A549 (cell line): ENCODE results near the gene NAT16.

Source experiments
- CBX2 ChIP-seq: fragments of 200-600 bp; sonication (generic); IDR thresholded peaks from 2 replicates; pipeline ENCODE4 v1.6.1; 2016; ENCODE audit warnings: low read depth, mild to moderate bottlenecking, borderline replicate concordance
- CTCF ChIP-seq: fragments of >200 bp; sonication (Bioruptor Twin); formaldehyde crosslinking; IDR thresholded peaks from 3 replicates; pipeline ENCODE4 v1.5.1; 2016
- EP300 ChIP-seq, 2 experiments: fragments of >200 bp; sonication (Bioruptor Twin); formaldehyde crosslinking; IDR thresholded peaks; 2 replicates in 1 of 2; 3 replicates in 1 of 2; pipeline ENCODE4 v1.6.1; 2016 to 2017
- ESRRA ChIP-seq: fragments of 150-350 bp; IDR thresholded peaks from 2 replicates; pipeline ENCODE4 v1.6.1; 2014; ENCODE audit warnings: mild to moderate bottlenecking, low read length, borderline replicate concordance
- HDAC2 ChIP-seq: fragments of 200-600 bp; sonication (generic); IDR thresholded peaks from 2 replicates; pipeline ENCODE4 v1.6.1; 2016
- HOXB13 ChIP-seq: fragments of 250-450 bp; sonication (Bioruptor Pico); IDR thresholded peaks from 2 replicates; pipeline ENCODE4 v1.5.0; 2020; ENCODE audit warnings: low read depth, mild to moderate bottlenecking, moderate library complexity
- MAFK ChIP-seq: fragments of 450-650 bp; IDR thresholded peaks from 2 replicates; pipeline ENCODE4 v1.6.1; 2014; ENCODE audit not compliant: partially characterized antibody
- PBX3 ChIP-seq: IDR thresholded peaks from 2 replicates; pipeline ENCODE4 v1.6.1; 2012
- POLR2A ChIP-seq: IDR thresholded peaks from 2 replicates; pipeline ENCODE4 v1.6.1; 2012; ENCODE audit warnings: mild to moderate bottlenecking, low read length
- POLR2AphosphoS2 ChIP-seq: conservative IDR thresholded peaks from 2 replicates; pipeline ENCODE4 v1.6.1; 2012; ENCODE audit warnings: low read length, improper control_type of control experiment, inconsistent platforms
- ZFP36 ChIP-seq: fragments of 450-650 bp; IDR thresholded peaks from 2 replicates; pipeline ENCODE4 v1.6.1; 2014; ENCODE audit warnings: borderline replicate concordance; ENCODE audit not compliant: partially characterized antibody

- TF ChIP-seq CTCF (no peak), POLR2A (no peak), EP300 (IDR thresholded peaks at IDR 0.05) (no peak), MAFK (no peak), POLR2AphosphoS2 (no peak), ESRRA (no peak), HOXB13 (CRISPR knock-in tag) (no peak), HDAC2 (no peak), PBX3 (no peak), ZFP36 (no peak), CBX2 (no peak)
Observed at GRCh38 chr7:101165958-101166647, 14.0 kb downstream of the NAT16 start.
